ENCODE data around the gene NOL4L.

NOL4L gene

DNA sequence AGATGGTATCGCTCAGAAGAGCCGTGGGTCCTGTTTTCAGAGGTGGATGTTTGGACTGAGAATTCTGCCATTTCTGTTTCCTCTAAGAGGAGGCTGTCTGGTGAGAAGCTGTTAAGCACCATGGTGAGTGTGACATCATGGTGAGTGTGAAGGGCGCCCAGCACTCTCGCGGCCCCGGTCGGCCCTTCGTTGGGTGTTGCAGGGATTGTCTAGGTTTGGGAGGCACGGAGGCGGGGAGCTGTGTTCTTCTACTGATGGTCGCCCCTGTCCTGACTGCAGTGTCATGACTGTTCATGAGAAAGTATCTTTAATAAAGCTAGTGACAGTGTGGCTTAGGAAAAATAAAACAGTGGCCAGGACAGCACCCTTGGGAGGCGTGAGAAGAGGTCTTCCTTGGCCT is 70.4 kb downstream of the NOL4L start:
- peaks cover 30% of the 10 kb centered on the region for H3K4me1 Mint-ChIP-seq (ENCODE audit: low read depth)

DNA sequence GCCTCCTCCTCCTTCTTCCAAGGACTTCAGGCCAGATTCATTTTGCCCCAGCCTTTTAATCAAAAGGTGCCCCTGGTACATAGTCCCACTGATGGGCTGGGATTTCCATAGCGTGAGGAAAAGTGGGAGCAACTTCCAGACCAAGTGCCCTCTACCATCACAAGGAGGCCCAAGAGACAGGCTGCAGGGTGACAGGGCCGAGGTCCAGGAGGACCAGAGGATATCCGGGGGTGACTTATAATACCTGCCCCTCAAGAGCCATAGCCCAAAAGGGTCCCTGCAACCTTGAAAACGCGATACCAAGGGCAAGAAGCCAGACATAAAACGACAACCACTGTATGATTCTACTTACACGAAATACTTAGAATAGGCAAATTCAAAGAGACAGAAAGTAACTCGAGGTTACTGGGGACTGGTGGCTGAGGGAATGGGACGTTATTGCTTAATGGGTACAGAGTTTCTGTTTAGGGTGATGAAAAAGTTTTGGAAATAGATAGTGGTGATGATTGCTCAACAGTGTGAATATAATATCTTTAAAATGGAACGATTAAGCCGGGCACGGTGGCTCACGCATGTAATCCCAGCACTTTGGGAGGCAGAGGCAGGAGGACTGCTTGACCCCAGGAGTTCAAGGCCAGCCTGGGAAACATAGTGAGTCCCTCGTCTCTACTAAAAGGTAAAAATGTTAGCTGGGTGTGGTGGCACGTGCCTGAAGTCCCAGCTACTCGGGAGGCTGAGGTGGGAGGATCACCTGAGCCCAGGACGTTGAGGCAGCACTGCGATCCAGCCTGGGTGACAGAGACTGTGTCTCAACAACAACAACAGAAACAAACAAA is 71.9 kb downstream of the NOL4L start:
- DNase-seq (ENCODE audit: low spot score): no peak
- Mint-ChIP-seq H3K4me1 (ENCODE audit: low read depth) (peaks cover 42% of the 10 kb centered on the region), H3K27ac (no peak overlapping the region), H3K27me3 (ENCODE audit: low read depth) (no peaks in the 10 kb centered on the region), H3K9me3 (no peaks in the 10 kb centered on the region), H3K36me3 (ENCODE audit: low read depth) (peaks cover 35% of the 10 kb centered on the region), H3K4me3 (no peak overlapping the region)

More for the DNA sequence above, 70.4 kb downstream of the NOL4L start:
- no peaks in the 10 kb centered on the region for H3K27me3 Mint-ChIP-seq (ENCODE audit: low read depth)
- peaks cover 36% of the 10 kb centered on the region for H3K36me3 Mint-ChIP-seq (ENCODE audit: low read depth)
- H3K4me3 Mint-ChIP-seq: no peak overlapping the region
- H3K9me3 Mint-ChIP-seq: no peaks in the 10 kb centered on the region
- H3K27ac Mint-ChIP-seq: no peak overlapping the region
- no peak for DNase-seq (ENCODE audit: low spot score)

GRCh38 chr20:32512047-32512385 is 73.1 kb downstream of the NOL4L start:
- H3K4me3 Mint-ChIP-seq: peak overlapping the region; percentile 55
- H3K27ac Mint-ChIP-seq: no peak overlapping the region
- H3K9me3 Mint-ChIP-seq: no peaks in the 10 kb centered on the region
- DNase-seq (ENCODE audit: low spot score): no peak
- peaks cover 37% of the 10 kb centered on the region for H3K36me3 Mint-ChIP-seq (ENCODE audit: low read depth)
- H3K4me1 Mint-ChIP-seq (ENCODE audit: low read depth): peaks cover 44% of the 10 kb centered on the region
- no peaks in the 10 kb centered on the region for H3K27me3 Mint-ChIP-seq (ENCODE audit: low read depth)

GRCh38 chr20:32511358-32512046 is 73.6 kb downstream of the NOL4L start:
- no peak for DNase-seq (ENCODE audit: low spot score)
- Mint-ChIP-seq H3K9me3 (no peaks in the 10 kb centered on the region), H3K27me3 (ENCODE audit: low read depth) (no peaks in the 10 kb centered on the region), H3K4me1 (ENCODE audit: low read depth) (peaks cover 48% of the 10 kb centered on the region), H3K4me3 (peak overlapping the region; percentile 72), H3K27ac (peak overlapping the region; percentile 49), H3K36me3 (ENCODE audit: low read depth) (peaks cover 36% of the 10 kb centered on the region)

- Mint-ChIP-seq H3K4me1 (ENCODE audit: low read depth) (peaks cover 48% of the 10 kb centered on the region), H3K4me3 (peak overlapping the region; percentile 72), H3K36me3 (ENCODE audit: low read depth) (peaks cover 33% of the 10 kb centered on the region), H3K9me3 (no peaks in the 10 kb centered on the region), H3K27ac (peak overlapping the region; percentile 79), H3K27me3 (ENCODE audit: low read depth) (no peaks in the 10 kb centered on the region)
- no peak for DNase-seq (ENCODE audit: low spot score)
These were observed 74.4 kb downstream of the NOL4L start for GRCh38 chr20:32510601-32511357.

- H3K27me3 Mint-ChIP-seq (ENCODE audit: low read depth): no peaks in the 10 kb centered on the region
- DNase-seq (ENCODE audit: low spot score): no peak
- H3K9me3 Mint-ChIP-seq: no peaks in the 10 kb centered on the region
- H3K36me3 Mint-ChIP-seq (ENCODE audit: low read depth): peaks cover 33% of the 10 kb centered on the region
- H3K4me1 Mint-ChIP-seq (ENCODE audit: low read depth): peaks cover 52% of the 10 kb centered on the region
- peak overlapping the region; percentile 79 for H3K27ac Mint-ChIP-seq
- peak overlapping the region; percentile 72 for H3K4me3 Mint-ChIP-seq
These were observed 75.0 kb downstream of the NOL4L start for GRCh38 chr20:32510120-32510600.

- H3K4me1 Mint-ChIP-seq (ENCODE audit: low read depth): peaks cover 50% of the 10 kb centered on the region
- H3K27me3 Mint-ChIP-seq (ENCODE audit: low read depth): no peaks in the 10 kb centered on the region
- DNase-seq (ENCODE audit: low spot score): peak; percentile 63
- H3K9me3 Mint-ChIP-seq: no peaks in the 10 kb centered on the region
- H3K27ac Mint-ChIP-seq: peak overlapping the region; percentile 79
- H3K36me3 Mint-ChIP-seq (ENCODE audit: low read depth): peaks cover 33% of the 10 kb centered on the region
- peak overlapping the region; percentile 72 for H3K4me3 Mint-ChIP-seq
These were observed 75.5 kb downstream of the NOL4L start for GRCh38 chr20:32509639-32510066.

- DNase-seq (ENCODE audit: low spot score): no peak
- H3K27ac Mint-ChIP-seq: peak overlapping the region; percentile 79
- H3K27me3 Mint-ChIP-seq (ENCODE audit: low read depth): no peaks in the 10 kb centered on the region
- peaks cover 48% of the 10 kb centered on the region for H3K4me1 Mint-ChIP-seq (ENCODE audit: low read depth)
- peak overlapping the region; percentile 14 for H3K4me3 Mint-ChIP-seq
- H3K9me3 Mint-ChIP-seq: no peaks in the 10 kb centered on the region
- H3K36me3 Mint-ChIP-seq (ENCODE audit: low read depth): peaks cover 33% of the 10 kb centered on the region
These were observed 76.4 kb downstream of the NOL4L start for GRCh38 chr20:32508775-32509119.

DNA sequence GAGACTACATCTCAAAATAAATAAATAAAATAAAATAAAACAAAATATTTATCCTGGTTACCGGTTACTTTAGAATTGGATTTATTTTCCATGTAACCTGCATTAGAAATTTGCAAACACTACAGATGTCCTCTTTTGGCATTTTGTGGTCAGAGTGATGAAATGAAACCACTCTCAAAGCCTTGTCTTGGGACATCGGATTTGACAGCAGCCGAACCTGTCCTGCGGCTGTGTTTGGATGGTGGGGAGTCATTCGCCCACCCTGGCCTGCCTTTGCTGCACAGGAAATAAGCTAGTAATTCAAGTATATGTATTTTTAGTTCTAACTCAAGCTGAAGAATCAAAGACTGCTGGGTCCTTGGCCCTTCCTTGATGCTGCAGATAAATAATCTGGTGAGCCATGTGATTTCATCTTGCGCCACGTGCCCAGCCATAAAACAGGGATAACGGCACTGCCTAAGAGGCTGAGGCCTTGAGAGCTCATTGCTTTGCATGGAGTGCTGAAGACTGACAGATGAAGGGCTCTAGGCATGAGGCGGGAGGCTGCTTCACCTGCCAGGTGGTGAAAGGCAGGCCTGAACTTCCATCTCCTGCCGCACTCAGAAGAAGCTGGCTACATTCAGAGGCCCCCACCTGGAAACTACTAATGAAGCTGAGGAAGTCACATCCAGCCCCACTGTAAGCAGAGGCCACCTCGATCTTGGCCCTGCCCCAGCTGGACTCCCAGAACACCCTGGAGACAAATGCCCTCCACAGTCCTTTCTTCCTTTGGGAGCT is 76.9 kb downstream of the NOL4L start:
- H3K4me1 Mint-ChIP-seq (ENCODE audit: low read depth): peaks cover 48% of the 10 kb centered on the region
- no peaks in the 10 kb centered on the region for H3K9me3 Mint-ChIP-seq
- no peaks in the 10 kb centered on the region for H3K27me3 Mint-ChIP-seq (ENCODE audit: low read depth)
- H3K36me3 Mint-ChIP-seq (ENCODE audit: low read depth): peaks cover 34% of the 10 kb centered on the region
- H3K27ac Mint-ChIP-seq: peak overlapping the region; percentile 79
- no peak for DNase-seq (ENCODE audit: low spot score)
- H3K4me3 Mint-ChIP-seq: no peak overlapping the region

GRCh38 chr20:32506721-32507120 is 78.4 kb downstream of the NOL4L start:
- no peaks in the 10 kb centered on the region for H3K9me3 Mint-ChIP-seq
- peaks cover 29% of the 10 kb centered on the region for H3K36me3 Mint-ChIP-seq (ENCODE audit: low read depth)
- H3K4me1 Mint-ChIP-seq (ENCODE audit: low read depth): peaks cover 42% of the 10 kb centered on the region
- no peak overlapping the region for H3K4me3 Mint-ChIP-seq
- peak overlapping the region; percentile 26 for H3K27ac Mint-ChIP-seq
- H3K27me3 Mint-ChIP-seq (ENCODE audit: low read depth): no peaks in the 10 kb centered on the region
- DNase-seq (ENCODE audit: low spot score): no peak

- Mint-ChIP-seq H3K36me3 (ENCODE audit: low read depth) (peaks cover 26% of the 10 kb centered on the region), H3K27ac (peak overlapping the region; percentile 24), H3K4me1 (ENCODE audit: low read depth) (peaks cover 35% of the 10 kb centered on the region), H3K4me3 (no peak overlapping the region), H3K27me3 (ENCODE audit: low read depth) (no peaks in the 10 kb centered on the region), H3K9me3 (no peaks in the 10 kb centered on the region)
- DNase-seq (ENCODE audit: low spot score): no peak
These were observed 79.2 kb downstream of the NOL4L start for GRCh38 chr20:32505723-32506473.

GRCh38 chr20:32501709-32502108 is 83.4 kb downstream of the NOL4L start:
- no peak overlapping the region for H3K27ac Mint-ChIP-seq

More at GRCh38 chr20:32501709-32502108, 83.4 kb downstream of the NOL4L start:
- peaks cover 9% of the 10 kb centered on the region for H3K4me1 Mint-ChIP-seq (ENCODE audit: low read depth)
- H3K27me3 Mint-ChIP-seq (ENCODE audit: low read depth): no peaks in the 10 kb centered on the region
- H3K36me3 Mint-ChIP-seq (ENCODE audit: low read depth): peaks cover 18% of the 10 kb centered on the region
- H3K4me3 Mint-ChIP-seq: no peak overlapping the region
- no peaks in the 10 kb centered on the region for H3K9me3 Mint-ChIP-seq
- DNase-seq (ENCODE audit: low spot score): no peak
